GM12873 (cell line): ENCODE measurements around the gene MYBBP1A.

Experiments
- CTCF ChIP-seq: IDR thresholded peaks from 2 replicates; pipeline ENCODE4 v1.5.1; 2012; ENCODE audit warnings: low read depth, mild to moderate bottlenecking, moderate library complexity, low read length, control low read depth; ENCODE audit not compliant: insufficient read depth; ENCODE audit errors: missing control alignments

Gene MYBBP1A

DNA sequence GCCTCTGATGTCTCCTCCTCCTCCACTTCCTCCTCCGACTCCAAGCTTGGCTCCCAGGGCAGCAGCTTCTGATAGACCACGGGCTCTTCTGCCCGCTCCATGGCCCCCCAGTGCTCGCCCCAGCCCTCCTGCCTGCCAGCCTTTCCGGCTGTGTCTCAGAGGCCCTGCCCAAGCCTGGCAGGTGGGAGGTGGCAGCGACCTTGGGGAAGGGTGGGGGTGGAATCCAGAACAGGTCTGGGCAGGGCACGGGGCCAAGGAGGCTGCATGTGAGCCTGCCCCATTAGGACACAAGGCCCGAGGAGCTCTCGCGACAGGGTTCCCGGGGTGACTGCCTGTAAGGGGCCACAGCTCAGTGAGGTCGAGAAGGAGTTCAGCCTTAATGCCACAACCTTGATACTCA lies 5.2 kb upstream of the MYBBP1A start, which contains the start of gene GGT6:
TSS of gene GGT6 (minus strand) at position 157 of the 400 bp plus-strand sequence. CDS start at position 101, 56 bp downstream.
- no peak for TF ChIP-seq CTCF

GRCh38 chr17:4559966-4560365 lies 4.8 kb upstream of the MYBBP1A start:
- TF ChIP-seq CTCF = no peak

- no peak for TF ChIP-seq CTCF
Measured at GRCh38 chr17:4559139-4559791, 4.1 kb upstream of the MYBBP1A start.

DNA sequence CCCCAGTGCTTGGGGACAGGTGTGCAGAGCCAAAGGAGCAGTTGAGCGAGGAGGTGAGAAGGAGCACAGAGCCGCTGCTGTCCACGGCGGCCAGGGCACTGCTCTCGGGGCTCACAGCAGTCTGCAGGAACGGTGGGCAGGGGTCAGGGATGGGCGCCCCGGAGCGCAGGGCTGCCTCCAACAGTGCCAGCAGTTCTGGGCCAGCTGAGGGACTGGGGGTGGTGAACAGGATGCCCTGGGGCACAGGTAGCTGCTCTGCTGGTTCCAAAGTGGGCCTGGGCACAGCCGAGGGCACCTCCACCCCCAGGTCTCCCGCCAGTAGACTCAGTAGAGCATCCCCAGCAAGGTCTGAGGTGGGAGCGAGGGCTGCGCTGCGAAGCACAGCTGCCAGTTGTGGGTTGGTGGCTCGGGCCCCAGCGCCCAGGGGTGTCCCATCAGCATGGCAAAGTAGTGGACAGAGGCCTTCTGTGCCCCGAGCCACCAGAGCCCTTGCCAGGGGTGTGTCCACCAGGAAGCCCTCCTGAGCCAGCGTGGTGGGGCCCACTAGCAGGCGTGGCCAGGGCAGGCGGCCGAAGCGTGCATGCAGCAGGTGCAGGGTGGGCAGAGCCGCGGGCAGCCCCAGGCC lies 3.3 kb upstream of the MYBBP1A start:
- no peak for TF ChIP-seq CTCF

GRCh38 chr17:4557626-4558346 lies 2.6 kb upstream of the MYBBP1A start:
- TF ChIP-seq CTCF = no peak

GRCh38 chr17:4556996-4557395 lies 1.8 kb upstream of the MYBBP1A start:
- TF ChIP-seq CTCF = no peak
